ENCODE data around the gene PTGIS.
"Not testable (repeated sequence)": the region's sequence is repeated elsewhere in the genome, so short reads cannot be mapped to it uniquely, and the experiment has no call there.

The PTGIS gene

GRCh38 chr20:49582413-49583334 is 14.7 kb upstream of the PTGIS start:
- no peak for DNase-seq
- in situ Hi-C loops (cut with MboI; ENCODE audit: low pct_unique_long_range_greater_than_20kb, low sequenced_read_pairs): no loop called here

- in situ Hi-C loops (cut with MboI; ENCODE audit: low pct_unique_long_range_greater_than_20kb, low sequenced_read_pairs): no loop called here
- DNase-seq: no peak
Measured at GRCh38 chr20:49581482-49581881, 13.5 kb upstream of the PTGIS start.

- in situ Hi-C loops (cut with MboI; ENCODE audit: low pct_unique_long_range_greater_than_20kb, low sequenced_read_pairs): no loop called here
- no peak for DNase-seq
Measured at GRCh38 chr20:49580813-49581174, 12.9 kb upstream of the PTGIS start.

DNA sequence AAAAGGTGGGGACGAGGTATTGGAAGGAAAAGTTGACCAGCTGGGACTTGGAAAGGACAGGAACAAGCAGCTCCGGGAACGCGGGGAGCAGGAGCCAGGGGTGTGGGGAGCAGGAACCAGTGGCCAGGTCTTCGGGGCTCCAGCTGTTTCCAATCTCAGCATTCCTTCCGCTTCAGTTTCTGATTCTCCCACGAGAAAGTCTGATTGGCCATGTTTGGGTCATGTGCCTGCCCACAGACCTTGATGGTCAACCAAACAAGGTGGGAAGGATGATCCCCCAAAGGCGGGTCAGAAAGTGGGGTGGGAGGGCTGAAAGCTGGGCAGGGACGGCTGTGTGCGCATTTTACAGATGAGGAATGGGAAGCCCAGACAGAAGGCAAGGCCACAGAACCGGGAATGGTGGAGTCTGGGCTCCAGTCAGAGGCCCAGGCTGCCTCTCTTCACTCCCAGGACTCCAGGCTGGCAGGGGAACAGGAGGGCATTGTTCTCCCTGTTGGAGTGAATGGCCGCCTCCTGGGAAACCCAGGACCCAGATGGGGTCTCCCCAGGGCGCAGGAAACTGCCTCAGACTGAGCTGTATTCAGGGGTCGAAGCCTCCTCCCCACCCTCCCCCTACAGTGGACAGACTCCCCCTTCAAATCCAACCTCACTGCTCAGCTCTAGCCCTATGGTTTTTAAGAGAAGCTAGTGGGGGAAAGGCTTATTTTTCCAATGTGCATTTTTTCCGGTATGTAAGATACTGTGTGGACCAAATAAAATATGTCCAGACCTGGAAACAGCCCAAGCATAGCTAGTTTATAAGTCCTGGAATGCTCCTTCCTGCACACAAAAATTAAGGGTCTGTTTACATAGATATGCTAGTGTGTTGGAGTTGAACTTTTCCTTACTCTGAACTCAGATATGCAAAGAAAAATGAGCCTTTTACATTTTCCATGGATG is 12.2 kb upstream of the PTGIS start:
- DNase-seq: no peak
- in situ Hi-C loops (cut with MboI; ENCODE audit: low pct_unique_long_range_greater_than_20kb, low sequenced_read_pairs): no loop called here

DNA sequence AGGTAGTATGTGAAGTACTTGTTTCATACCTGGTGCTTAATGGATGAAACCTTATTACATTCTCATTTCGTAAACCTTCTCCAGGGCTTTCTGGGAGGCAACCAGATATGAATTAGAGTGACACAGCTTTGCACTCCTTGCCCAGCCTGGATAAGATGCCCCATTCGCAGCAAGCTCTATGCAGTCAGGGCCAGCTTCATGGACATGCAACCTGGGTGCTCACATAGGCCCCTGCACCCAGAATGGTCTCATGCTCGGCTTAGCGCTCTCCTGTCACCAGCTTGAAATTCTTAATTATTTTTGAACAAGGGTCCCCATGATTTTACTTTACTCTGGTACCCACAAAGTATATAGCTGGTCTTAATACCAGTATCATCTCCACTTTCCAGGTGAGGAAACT is 11.3 kb upstream of the PTGIS start:
- DNase-seq: no peak
- in situ Hi-C loops (cut with MboI; ENCODE audit: low pct_unique_long_range_greater_than_20kb, low sequenced_read_pairs): no loop called here

- no peak for DNase-seq
- in situ Hi-C loops (cut with MboI; ENCODE audit: low pct_unique_long_range_greater_than_20kb, low sequenced_read_pairs): no loop called here
Measured at GRCh38 chr20:49578436-49578835, 10.5 kb upstream of the PTGIS start.

GRCh38 chr20:49575551-49576060 is 7.7 kb upstream of the PTGIS start:
- no peak for DNase-seq
- in situ Hi-C loops (cut with MboI; ENCODE audit: low pct_unique_long_range_greater_than_20kb, low sequenced_read_pairs): no loop called here

GRCh38 chr20:49573900-49574416 is 6.0 kb upstream of the PTGIS start:
- no peak for DNase-seq
- in situ Hi-C loops (cut with MboI; ENCODE audit: low pct_unique_long_range_greater_than_20kb, low sequenced_read_pairs): no loop called here

DNA sequence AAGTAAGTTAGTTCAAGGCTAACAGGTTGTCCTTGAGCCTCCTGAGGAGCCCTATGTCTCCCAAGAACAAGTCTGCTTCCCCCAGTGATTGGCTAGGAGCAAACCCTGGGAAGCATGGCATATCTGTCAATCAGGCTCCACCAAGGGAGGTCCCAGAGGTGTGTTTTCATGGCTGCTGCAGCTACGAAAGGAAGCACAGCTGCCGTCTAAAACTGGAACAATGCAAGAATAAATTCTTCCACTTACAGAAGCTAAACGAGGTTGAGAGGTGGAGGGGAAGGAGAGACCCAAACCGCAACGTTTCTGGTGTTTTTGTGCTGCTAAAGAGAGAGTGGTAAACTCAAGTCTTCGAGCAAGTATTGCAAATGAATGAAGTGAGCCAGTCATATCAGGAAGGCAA is 4.9 kb upstream of the PTGIS start:
- in situ Hi-C loops (cut with MboI; ENCODE audit: low pct_unique_long_range_greater_than_20kb, low sequenced_read_pairs): no loop called here
- no peak for DNase-seq

- no peak for DNase-seq
- in situ Hi-C loops (cut with MboI; ENCODE audit: low pct_unique_long_range_greater_than_20kb, low sequenced_read_pairs): no loop called here
Measured at GRCh38 chr20:49571553-49571835, 3.6 kb upstream of the PTGIS start.

- in situ Hi-C loops (cut with MboI; ENCODE audit: low pct_unique_long_range_greater_than_20kb, low sequenced_read_pairs): no loop called here
Measured at GRCh38 chr20:49570828-49571552, 3.1 kb upstream of the PTGIS start.

DNA sequence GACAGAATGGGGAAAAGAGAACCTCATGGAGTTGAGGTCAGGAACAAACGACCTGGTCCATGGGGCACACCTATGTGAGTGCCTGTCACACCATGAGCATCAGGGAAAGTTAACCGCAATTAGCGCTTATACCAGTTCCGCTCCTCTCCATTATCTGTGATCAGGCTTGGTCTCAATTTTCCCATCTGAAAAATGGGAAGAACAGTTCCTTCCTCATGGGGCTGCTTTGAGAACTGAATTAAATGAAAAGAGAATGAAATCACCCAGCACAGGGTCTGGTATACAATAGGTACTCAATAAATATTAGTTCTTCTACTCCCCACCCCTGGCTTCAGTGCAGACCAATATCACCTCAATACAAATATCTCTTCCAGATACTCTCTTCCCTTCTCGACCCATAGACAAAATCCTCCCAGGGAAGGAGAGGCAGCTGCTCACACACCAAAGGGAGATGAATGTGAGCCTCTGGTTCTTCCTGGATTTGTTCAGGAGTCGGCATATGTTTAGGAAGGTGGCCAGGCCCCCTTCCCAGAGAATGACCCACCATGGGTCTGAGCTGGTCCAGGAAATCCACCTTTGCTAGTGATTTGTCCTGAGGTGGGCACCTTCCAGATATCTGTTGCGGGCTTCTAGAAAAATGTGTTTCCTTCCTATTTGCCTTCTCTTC is 2.4 kb upstream of the PTGIS start:
- no peak for DNase-seq
- in situ Hi-C loops (cut with MboI; ENCODE audit: low pct_unique_long_range_greater_than_20kb, low sequenced_read_pairs): no loop called here

More at GRCh38 chr20:49570828-49571552, 3.1 kb upstream of the PTGIS start:
- no peak for DNase-seq

GRCh38 chr20:49569411-49570115 is 1.6 kb upstream of the PTGIS start:
- no peak for DNase-seq
- in situ Hi-C loops (cut with MboI; ENCODE audit: low pct_unique_long_range_greater_than_20kb, low sequenced_read_pairs): no loop called here

- in situ Hi-C loops (cut with MboI; ENCODE audit: low pct_unique_long_range_greater_than_20kb, low sequenced_read_pairs): no loop called here
Measured at GRCh38 chr20:49568278-49569151, 578 bp upstream of the PTGIS start.

DNA sequence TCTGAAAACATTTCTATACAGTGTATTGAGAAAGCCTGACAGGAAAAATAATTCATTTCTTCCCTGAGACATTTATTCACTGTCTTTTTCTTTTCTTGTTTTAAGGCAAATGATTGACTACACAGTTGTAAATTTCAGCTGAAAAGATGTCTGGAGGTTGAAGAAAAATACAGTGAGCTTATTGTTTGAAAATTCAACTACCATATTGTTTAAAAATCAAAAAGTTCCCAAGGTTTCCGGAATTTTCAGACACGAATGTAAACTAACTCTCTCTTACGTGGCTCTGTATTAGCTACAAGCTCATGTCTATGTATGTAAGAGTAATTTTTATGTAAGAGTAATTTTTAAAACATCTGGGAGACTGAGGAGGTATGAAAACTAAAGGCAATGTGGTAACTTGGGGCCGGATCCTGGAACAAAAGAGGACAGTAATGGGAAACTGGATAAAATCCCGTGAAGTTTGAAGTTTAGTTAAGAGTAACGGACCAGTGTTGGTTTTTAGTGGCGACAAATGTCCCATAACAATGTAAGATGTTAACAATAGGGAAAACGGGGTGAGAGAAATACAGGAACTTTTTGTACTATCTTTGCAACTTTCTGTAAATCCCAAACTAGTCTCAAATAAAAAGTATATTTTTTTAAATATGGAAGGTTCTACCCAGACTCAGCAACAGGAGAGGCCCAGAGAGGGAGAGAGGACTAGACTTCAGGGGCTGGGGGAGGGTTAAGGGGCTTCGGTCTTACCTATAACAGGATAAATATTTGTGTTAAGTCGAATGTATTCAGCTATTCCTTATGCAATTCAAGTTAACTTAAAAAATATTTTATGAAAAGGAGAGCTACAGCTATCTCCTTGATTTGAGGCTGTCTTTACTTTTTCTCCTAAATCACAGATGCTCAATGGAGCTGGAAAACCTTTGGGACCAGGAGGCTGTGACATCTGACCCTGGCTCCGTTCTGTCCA is 1.3 kb downstream of the PTGIS start:
- no peak for DNase-seq

More at GRCh38 chr20:49568278-49569151, 578 bp upstream of the PTGIS start:
- DNase-seq: no peak

GRCh38 chr20:49564991-49565390 is 2.9 kb downstream of the PTGIS start:
- in situ Hi-C loops (cut with MboI; ENCODE audit: low pct_unique_long_range_greater_than_20kb, low sequenced_read_pairs): not testable (repeated sequence)

More for the DNA sequence above, 1.3 kb downstream of the PTGIS start:
- in situ Hi-C loops (cut with MboI; ENCODE audit: low pct_unique_long_range_greater_than_20kb, low sequenced_read_pairs): no loop called here

More at GRCh38 chr20:49564991-49565390, 2.9 kb downstream of the PTGIS start:
- DNase-seq: not testable (repeated sequence)
